GM08714 (cell line): ENCODE data around the gene SRSF9.

ENCODE experiments used
- H3K4me3 ChIP-seq: fragments of 200-500 bp; sonication (Bioruptor generic); 2 replicates; pipeline ENCODE4 v1.5.1; 2014; ENCODE audit warnings: mild to moderate bottlenecking, low read length, inconsistent platforms
- ZNF274 ChIP-seq: IDR thresholded peaks from 2 replicates; pipeline ENCODE4 v1.6.1; 2012; ENCODE audit warnings: mild to moderate bottlenecking, low read depth, low read length

Gene SRSF9

GRCh38 chr12:120445911-120446843, 23.4 kb downstream of the SRSF9 start, which contains the start of the genes GATC and TRIAP1:
Gene GATC (plus strand): TSS chr12:120446444. CDS start chr12:120446481, 37 bp downstream.
Gene TRIAP1 (minus strand): TSS chr12:120446384. CDS start chr12:120446372, 12 bp downstream.
- TF ChIP-seq ZNF274, result no peak
- H3K4me3 ChIP-seq, result peak within 1 kb of the TSS; percentile 92

GRCh38 chr12:120444676-120445075, 24.9 kb downstream of the SRSF9 start:
- TF ChIP-seq ZNF274, result no peak
- H3K4me3 ChIP-seq, result peak overlapping the region; percentile 92

- no peak overlapping the region for H3K4me3 ChIP-seq
- no peak for TF ChIP-seq ZNF274
Measured at GRCh38 chr12:120439646-120440247, 29.8 kb downstream of the SRSF9 start.

- H3K4me3 ChIP-seq, result peak overlapping the region; percentile 70
- TF ChIP-seq ZNF274, result no peak
Measured at GRCh38 chr12:120438495-120439198, 30.9 kb downstream of the SRSF9 start.

GRCh38 chr12:120437735-120438494, 31.6 kb downstream of the SRSF9 start, which contains the start of gene COX6A1:
Gene COX6A1 (plus strand): TSS chr12:120438113. CDS start chr12:120438127, 14 bp downstream.
- TF ChIP-seq ZNF274, result no peak
- peak within 1 kb of the TSS; percentile 70 for H3K4me3 ChIP-seq

- H3K4me3 ChIP-seq, result no peak overlapping the region
Measured at GRCh38 chr12:120432772-120433525, 36.6 kb downstream of the SRSF9 start.

GRCh38 chr12:120429368-120429767, 40.2 kb downstream of the SRSF9 start:
- TF ChIP-seq ZNF274, result no peak

More at GRCh38 chr12:120432772-120433525, 36.6 kb downstream of the SRSF9 start:
- TF ChIP-seq ZNF274, result no peak

GRCh38 chr12:120428597-120429229, 40.8 kb downstream of the SRSF9 start:
- TF ChIP-seq ZNF274, result no peak
- H3K4me3 ChIP-seq, result no peak overlapping the region

More at GRCh38 chr12:120429368-120429767, 40.2 kb downstream of the SRSF9 start:
- no peak overlapping the region for H3K4me3 ChIP-seq

- no peak for TF ChIP-seq ZNF274
Measured at GRCh38 chr12:120425797-120426196, 43.8 kb downstream of the SRSF9 start.

GRCh38 chr12:120422892-120423456, 46.6 kb downstream of the SRSF9 start:
- TF ChIP-seq ZNF274, result no peak
- no peak overlapping the region for H3K4me3 ChIP-seq

More at GRCh38 chr12:120425797-120426196, 43.8 kb downstream of the SRSF9 start:
- H3K4me3 ChIP-seq, result no peak overlapping the region

GRCh38 chr12:120421701-120422100, 47.8 kb downstream of the SRSF9 start:
- no peak for TF ChIP-seq ZNF274

More at GRCh38 chr12:120421701-120422100, 47.8 kb downstream of the SRSF9 start:
- no peak overlapping the region for H3K4me3 ChIP-seq
